Suprapubic skin (tissue), 4 donors: ENCODE data around the gene DUS3L.

Source experiments
- CTCF ChIP-seq, 2 donors: fragments of 200-600 bp in 1 of 2; fragments of 450-650 bp in 1 of 2; sonication (generic) in 1 of 2; IDR thresholded peaks; one replicate each; pipeline ENCODE4 v1.5.1; 2016 to 2019; ENCODE audit warnings: antibody characterized with exemption in 2 of 2, mild to moderate bottlenecking in 1 of 2, moderate library complexity in 1 of 2
- EP300 ChIP-seq: sonication (generic); formaldehyde crosslinking; IDR thresholded peaks from one replicate; pipeline ENCODE4 v1.6.1; 2017; ENCODE audit warnings: antibody characterized with exemption
- POLR2A ChIP-seq, 2 donors: fragments of 450-650 bp; IDR thresholded peaks; one replicate each; pipeline ENCODE4 v1.6.1; 2017; ENCODE audit warnings: antibody characterized with exemption in 2 of 2, mild to moderate bottlenecking in 2 of 2, moderate library complexity in 2 of 2
- POLR2AphosphoS5 ChIP-seq, 3 donors: sonication (generic); formaldehyde crosslinking; IDR thresholded peaks; one replicate each; pipeline ENCODE4 v1.6.1; 2017; ENCODE audit warnings: antibody characterized with exemption in 3 of 3

DNA sequence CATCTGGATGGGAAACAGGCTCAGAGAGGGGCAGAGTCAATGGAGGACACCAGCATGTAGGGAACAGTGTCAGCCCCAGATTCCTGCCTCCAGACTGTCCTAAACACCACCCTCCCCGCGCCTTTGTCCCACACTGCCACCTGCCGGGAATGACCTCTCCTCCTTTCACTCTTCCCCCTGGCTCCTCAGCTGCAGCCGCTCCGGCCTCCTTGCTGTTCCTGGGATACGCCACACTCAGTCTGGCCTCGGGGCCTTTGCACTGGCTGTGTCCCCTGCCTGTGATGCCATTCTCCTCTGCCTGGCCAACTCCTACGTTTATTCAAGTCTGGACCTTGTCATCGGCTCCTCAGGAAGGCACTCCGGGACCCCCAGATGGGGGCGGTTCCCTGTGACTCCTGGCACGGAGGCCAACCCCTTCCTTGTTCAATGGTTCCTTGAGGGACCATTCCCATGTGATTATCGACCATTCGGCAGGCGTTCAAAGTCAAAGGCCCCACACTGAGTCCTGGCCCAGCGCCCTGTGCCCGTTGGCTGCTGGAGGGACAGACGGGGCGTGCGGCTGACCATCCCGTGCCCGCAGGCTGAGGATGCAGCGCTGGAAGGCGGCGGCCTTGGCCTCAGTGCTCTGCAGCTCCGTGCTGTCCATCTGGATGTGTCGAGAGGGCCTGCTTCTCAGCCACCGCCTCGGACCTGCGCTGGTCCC is 32.8 kb upstream of the DUS3L start:
- TF ChIP-seq CTCF (IDR thresholded peaks at IDR 0.05): no peak
- no peak for TF ChIP-seq POLR2A (IDR thresholded peaks at IDR 0.05)
- no peak for TF ChIP-seq POLR2AphosphoS5 (IDR thresholded peaks at IDR 0.05)
- no peak for TF ChIP-seq EP300
